ENCODE results near the gene CCNE1. TPM values are rescaled to one million over a fixed set of nuclear protein-coding genes. Genes with fewer than 3 reads are reported as not detected.

CCNE1 gene
- total RNA-seq, 1 experiment from 2014 or later, result 26.4 TPM

- no peaks in the 10 kb centered on the region for H3K36me3 ChIP-seq (ENCODE audit: control insufficient read depth, insufficient read depth, low read length)
- intact Hi-C loops (cut with micrococcal nuclease; ENCODE audit: unreplicated experiment), result loop anchor here (5.0 kb wide), 1 partner anchor 102 kb away; no protein-coding TSS in a partner anchor
- peaks cover 6% of the 10 kb centered on the region; the same call in 1 of the 2 replicates for H3K4me1 ChIP-seq (ENCODE audit: control insufficient read depth, insufficient read depth, low read length)
- TF ChIP-seq REST (IDR thresholded peaks at IDR 0.05; ENCODE audit: insufficient read depth in 1 of 2, low read depth in 2 of 2, low read length in 1 of 2), result no peak
- TF ChIP-seq TCF7L2 (IDR thresholded peaks at IDR 0.05; ENCODE audit: low read depth, low read length), result no peak
- TF ChIP-seq CTCF (IDR thresholded peaks at IDR 0.05), result no peak
- no peak for TF ChIP-seq POLR2AphosphoS5 (IDR thresholded peaks at IDR 0.05; ENCODE audit: low read depth, low read length)
- no peak for TF ChIP-seq SIN3A (IDR thresholded peaks at IDR 0.05; ENCODE audit: borderline replicate concordance, insufficient read depth, low read depth, low read length)
- H3K9me3 ChIP-seq (ENCODE audit: control insufficient read depth, insufficient read depth, low read depth, low read length), result no peaks in the 10 kb centered on the region
- no peak for DNase-seq (ENCODE audit: low read depth, low spot score)
- in situ Hi-C loops (cut with HindIII; ENCODE audit: low pct_unique_long_range_greater_than_20kb, low sequenced_read_pairs), result no loop called here
- BruUV-seq (replicated peaks), result no TSS peak
- no peak for ATAC-seq
- no peak overlapping the region for H3K4me3 ChIP-seq (ENCODE audit: low read depth in 2 of 2, low read length in 2 of 2)
- H3K27ac ChIP-seq (ENCODE audit: low read length), result no peak overlapping the region
- ChIA-PET CTCF (no interaction called here), POLR2A (no interaction called here)
- H3K27me3 ChIP-seq (ENCODE audit: control insufficient read depth, insufficient read depth, low read length), result no peaks in the 10 kb centered on the region
Measured at GRCh38 chr19:29769997-29770396, 41.8 kb upstream of the CCNE1 start.

GRCh38 chr19:29770648-29771047 is 41.1 kb upstream of the CCNE1 start:
- ChIA-PET CTCF (interaction anchor here (0.7 to 1.0 kb wide), 2 partner anchors 106 to 346 kb away, joined by 3 read pairs; no protein-coding TSS in a partner anchor), POLR2A (no interaction called here)
- Histone ChIP-seq H3K4me3 (ENCODE audit: low read depth in 2 of 2, low read length in 2 of 2) (no peak overlapping the region), H3K27me3 (ENCODE audit: control insufficient read depth, insufficient read depth, low read length) (no peaks in the 10 kb centered on the region), H3K4me1 (ENCODE audit: control insufficient read depth, insufficient read depth, low read length) (peaks cover 8% of the 10 kb centered on the region; the same call in 1 of the 2 replicates), H3K9me3 (ENCODE audit: control insufficient read depth, insufficient read depth, low read depth, low read length) (no peaks in the 10 kb centered on the region), H3K27ac (ENCODE audit: low read length) (no peak overlapping the region), H3K36me3 (ENCODE audit: control insufficient read depth, insufficient read depth, low read length) (no peaks in the 10 kb centered on the region)
- no TSS peak for BruUV-seq (replicated peaks)
- in situ Hi-C loops (cut with HindIII; ENCODE audit: low pct_unique_long_range_greater_than_20kb, low sequenced_read_pairs) (no loop called here), intact Hi-C loops (cut with micrococcal nuclease; ENCODE audit: unreplicated experiment) (loop anchor here (5.0 kb wide), 1 partner anchor 102 kb away; no protein-coding TSS in a partner anchor)
- TF ChIP-seq REST (IDR thresholded peaks at IDR 0.05; ENCODE audit: insufficient read depth in 1 of 2, low read depth in 2 of 2, low read length in 1 of 2) (no peak), TCF7L2 (IDR thresholded peaks at IDR 0.05; ENCODE audit: low read depth, low read length) (no peak), SIN3A (IDR thresholded peaks at IDR 0.05; ENCODE audit: borderline replicate concordance, insufficient read depth, low read depth, low read length) (no peak), CTCF (IDR thresholded peaks at IDR 0.05) (no peak), POLR2AphosphoS5 (IDR thresholded peaks at IDR 0.05; ENCODE audit: low read depth, low read length) (no peak)
- no peak for ATAC-seq
- no peak for DNase-seq (ENCODE audit: low read depth, low spot score)
